Measurements from ENCODE around the gene LGI2. TPM values are rescaled to one million over a fixed set of nuclear protein-coding genes. Genes with fewer than 3 reads are reported as not detected.
A peak's percentile ranks its signal among the peaks of the same experiment; 100 is the strongest.

The LGI2 gene
- total RNA-seq, 1 experiment from 2014 or later, result 1.4 TPM

- WGBS (ENCODE audit: extremely low coverage, insufficient read length, low lambda C conversion rate), result no CpG with 5 or more reads among the region's 4 CpGs
- Histone ChIP-seq H3K79me2 (ENCODE audit: insufficient read depth, low read length) (no peaks in the 10 kb centered on the region), H2BK15ac (ENCODE audit: low read depth, low read length) (no peak overlapping the region), H3K23ac (ENCODE audit: insufficient read length, low read depth, low read length) (no peak overlapping the region), H3T11ph (ENCODE audit: low read length) (no peak overlapping the region), H3K23me2 (ENCODE audit: insufficient read length, low read depth, low read length, poor library complexity, severe bottlenecking) (no peaks in the 10 kb centered on the region), H2BK12ac (ENCODE audit: insufficient read length, low read depth, low read length) (no peak overlapping the region), H3K27me3 (ENCODE audit: insufficient read depth, low read length) (no peaks in the 10 kb centered on the region), H3K79me1 (ENCODE audit: insufficient read depth, low read depth, low read length, poor library complexity, severe bottlenecking) (no peaks in the 10 kb centered on the region), H3K18ac (ENCODE audit: insufficient read length, low read depth, low read length) (no peak overlapping the region), H4K5ac (ENCODE audit: insufficient read length, low read depth, low read length) (no peak overlapping the region), H3K4me1 (ENCODE audit: insufficient read depth, low read length) (no peaks in the 10 kb centered on the region), H3K9me3 (ENCODE audit: control insufficient read depth, low read depth, low read length) (peaks cover 13% of the 10 kb centered on the region), H2BK20ac (ENCODE audit: low read depth, low read length, poor library complexity, severe bottlenecking) (no peak overlapping the region), H4K91ac (ENCODE audit: insufficient read length, low read depth, low read length) (no peak overlapping the region), H4K20me1 (ENCODE audit: control insufficient read depth, insufficient read depth, insufficient read length) (no peaks in the 10 kb centered on the region), H2BK120ac (ENCODE audit: low read depth, low read length, poor library complexity, severe bottlenecking) (no peak overlapping the region), H3K9ac (ENCODE audit: extremely low read depth, insufficient read length, low read length) (no peak overlapping the region), H3K56ac (ENCODE audit: insufficient read length, low read depth, low read length) (no peak overlapping the region), H3K4me2 (ENCODE audit: insufficient read depth, insufficient read length, low read length) (no peak overlapping the region), H3K14ac (ENCODE audit: insufficient read depth, low read length) (no peak overlapping the region), H2AK5ac (ENCODE audit: insufficient read length, low read length) (no peak overlapping the region), H2AFZ (ENCODE audit: low read length) (no peak overlapping the region), H4K8ac (replicated peaks; ENCODE audit: insufficient read length, low read depth, low read length) (no peak overlapping the region), H2BK5ac (ENCODE audit: insufficient read length, low read length) (no peak overlapping the region), H3K27ac (ENCODE audit: insufficient read length, low read depth, low read length) (no peak overlapping the region), H3K4ac (ENCODE audit: low read depth, low read length) (no peak overlapping the region)
- Mint-ChIP-seq H3K4me3 (no peak overlapping the region), H3K4me1 (peaks cover 5 to 6% of the 10 kb centered on the region in 2 experiments), H3K36me3 (ENCODE audit: insufficient read depth in 1 of 3, low read depth in 3 of 3) (peaks cover 11 to 40% (median 30%) of the 10 kb centered on the region in 3 experiments), H3K9me3 (peaks cover 40 to 42% of the 10 kb centered on the region in 2 experiments), H3K27me3 (ENCODE audit: low read depth) (peaks cover 4% of the 10 kb centered on the region), H3K27ac (no peak overlapping the region)
- TF ChIP-seq CTCF (conservative IDR thresholded peaks at IDR 0.05), result no peak
- peak; percentile 4 for DNase-seq
Measured at GRCh38 chr4:24967346-24967745, 63.4 kb downstream of the LGI2 start.
